HUES6 (cell line): ENCODE data around the gene OR4K1.
"Not testable (repeated sequence)": the region's sequence is repeated elsewhere in the genome, so short reads cannot be mapped to it uniquely, and the experiment has no call there.

ENCODE experiments used
- H3K27ac ChIP-seq: 2 replicates; pipeline ENCODE4 v1.7.0; 2013; ENCODE audit warnings: low read depth, mild to moderate bottlenecking, low read length, inconsistent platforms
- H3K27me3 ChIP-seq: 2 replicates; pipeline ENCODE4 v1.6.1; 2013; ENCODE audit warnings: low read length; ENCODE audit not compliant: control insufficient read depth, insufficient read depth
- H3K36me3 ChIP-seq: 2 replicates; pipeline ENCODE4 v1.6.1; 2013; ENCODE audit warnings: low read length; ENCODE audit not compliant: control insufficient read depth, insufficient read depth
- H3K4me1 ChIP-seq: 2 replicates; pipeline ENCODE4 v1.6.1; 2013; ENCODE audit warnings: low read length; ENCODE audit not compliant: control insufficient read depth, insufficient read depth
- H3K4me3 ChIP-seq: 2 replicates; pipeline ENCODE4 v1.5.1; 2013; ENCODE audit warnings: low read depth, low read length
- H3K9ac ChIP-seq: one replicate; pipeline ENCODE4 v1.6.1; 2013; ENCODE audit warnings: mild to moderate bottlenecking, low read length
- H3K9me3 ChIP-seq: 2 replicates; pipeline ENCODE4 v1.6.1; 2013; ENCODE audit warnings: low read depth, low read length; ENCODE audit not compliant: control insufficient read depth, insufficient read depth

OR4K1 gene

DNA sequence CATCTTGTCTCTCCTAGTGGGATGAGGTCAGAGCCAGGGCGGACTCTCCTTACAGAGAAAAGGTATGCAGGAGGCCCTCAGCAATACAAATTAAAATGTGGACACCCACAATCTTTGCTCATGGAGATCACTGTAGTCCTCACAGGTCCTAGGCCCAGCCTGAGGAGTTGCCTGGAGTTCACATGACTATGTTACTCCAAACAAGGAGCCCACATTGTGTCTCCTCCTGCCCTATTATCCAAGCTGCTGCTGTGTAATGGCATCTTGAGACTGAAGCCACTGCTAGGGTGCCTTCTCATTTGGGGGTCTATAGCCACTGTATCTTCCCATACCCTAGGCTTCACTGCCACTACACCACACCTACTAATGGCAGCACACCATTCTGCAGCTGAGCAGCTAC is 11.0 kb downstream of the OR4K1 start:
- Histone ChIP-seq H3K27ac (no peak overlapping the region), H3K4me3 (no peak overlapping the region)

DNA sequence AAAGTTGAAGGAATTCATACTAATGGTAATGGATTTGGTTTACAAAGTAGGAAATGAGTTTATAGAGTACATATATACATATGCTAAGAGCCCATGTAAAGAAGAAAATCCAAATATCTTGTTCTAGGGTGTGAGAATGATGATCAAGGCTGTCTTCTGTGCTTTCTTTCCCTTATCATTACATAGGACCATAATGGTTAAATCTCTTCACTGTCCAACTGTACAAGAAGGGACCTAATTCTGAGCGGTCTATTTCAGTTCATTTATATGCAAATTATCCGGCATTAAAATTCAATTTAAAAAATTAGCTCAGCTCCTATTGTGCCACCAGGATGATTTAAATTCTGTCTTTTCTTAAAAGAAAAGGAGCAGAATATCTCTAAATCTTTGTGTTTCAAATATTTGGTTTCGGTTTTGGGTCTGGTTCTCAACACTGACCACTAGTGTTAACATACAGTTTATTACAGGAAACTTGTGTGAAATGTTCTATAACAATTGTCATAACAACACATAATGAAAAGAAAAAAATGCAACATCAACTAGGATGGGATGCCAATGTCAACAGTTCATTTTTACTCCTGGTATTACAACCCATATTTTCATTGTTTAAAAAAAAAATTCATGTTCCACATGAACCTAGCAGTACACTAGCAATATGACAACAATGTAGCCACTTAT is 16.8 kb downstream of the OR4K1 start:
- no peak overlapping the region for H3K9ac ChIP-seq
- H3K4me3 ChIP-seq = no peak overlapping the region
- H3K27me3 ChIP-seq = no peaks in the 10 kb centered on the region
- H3K4me1 ChIP-seq = no peaks in the 10 kb centered on the region
- no peak overlapping the region for H3K27ac ChIP-seq
- no peaks in the 10 kb centered on the region for H3K36me3 ChIP-seq
- H3K9me3 ChIP-seq = peaks cover 27% of the 10 kb centered on the region; the same call in 1 of the 2 replicates

More for the DNA sequence above, 11.0 kb downstream of the OR4K1 start:
- Histone ChIP-seq H3K27me3 (no peaks in the 10 kb centered on the region), H3K4me1 (no peaks in the 10 kb centered on the region), H3K9ac (no peak overlapping the region), H3K36me3 (no peaks in the 10 kb centered on the region), H3K9me3 (peaks cover 23% of the 10 kb centered on the region; the same call in 1 of the 2 replicates)

DNA sequence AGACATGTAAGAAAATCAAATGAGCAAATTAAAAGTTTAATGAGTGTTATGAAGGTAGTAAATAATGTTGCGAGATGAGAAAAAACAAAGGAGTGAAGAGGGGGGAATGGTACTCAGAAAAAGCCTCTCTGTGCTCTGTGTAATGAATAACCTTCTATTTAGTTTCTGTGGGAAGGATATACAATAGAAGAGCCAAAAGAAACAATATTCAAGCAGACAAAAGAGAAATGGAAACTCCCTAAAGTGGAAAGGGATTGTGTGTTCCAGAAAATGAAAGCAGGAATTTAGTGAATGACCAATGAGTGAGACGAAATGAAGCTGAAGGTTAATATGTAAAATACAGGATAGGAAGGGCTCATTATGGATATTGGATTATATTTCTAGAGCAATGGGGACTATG is 18.5 kb downstream of the OR4K1 start:
- Histone ChIP-seq H3K27me3 (no peaks in the 10 kb centered on the region), H3K36me3 (no peaks in the 10 kb centered on the region), H3K4me3 (no peak overlapping the region), H3K4me1 (no peaks in the 10 kb centered on the region), H3K9me3 (peaks cover 27% of the 10 kb centered on the region; the same call in 1 of the 2 replicates), H3K27ac (no peak overlapping the region), H3K9ac (no peak overlapping the region)

DNA sequence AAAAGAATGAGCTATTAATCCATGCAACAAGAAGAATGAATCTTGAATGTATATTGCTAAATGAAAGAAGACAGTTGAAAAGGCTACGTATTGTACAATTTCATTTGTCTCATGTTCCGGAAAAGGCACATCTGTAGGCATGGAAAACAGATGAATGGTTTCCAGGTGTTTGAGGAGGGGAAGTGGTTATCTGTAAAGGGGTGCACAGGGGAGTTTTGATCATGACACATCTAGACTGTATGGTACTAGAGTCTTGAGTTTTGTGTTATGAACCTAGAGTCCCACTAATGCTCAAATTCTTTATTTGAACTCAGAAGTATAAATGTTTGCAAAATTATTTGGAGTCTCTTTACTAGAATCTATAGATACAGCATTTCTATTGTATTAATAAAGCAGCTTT is 39.0 kb downstream of the OR4K1 start:
- H3K9me3 ChIP-seq = not testable (repeated sequence)

DNA sequence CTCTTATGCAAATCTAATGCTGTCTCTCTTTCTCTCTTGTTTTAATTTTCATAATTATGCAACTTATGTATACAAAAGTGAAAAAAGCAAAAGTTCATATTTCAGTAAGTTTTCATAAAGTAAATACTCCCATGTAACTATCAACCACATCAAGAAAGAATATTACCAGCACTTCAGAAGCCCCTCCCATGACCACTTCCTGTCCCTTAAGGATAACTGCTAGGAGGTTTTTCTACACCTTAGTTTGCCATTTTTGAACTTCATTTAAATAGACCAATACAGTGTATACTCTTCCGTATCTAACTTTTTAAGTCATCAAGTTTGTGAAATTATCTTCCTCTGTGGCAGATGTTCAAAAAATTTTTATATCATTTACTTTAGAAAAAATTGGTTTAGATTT is 44.1 kb downstream of the OR4K1 start:
- Histone ChIP-seq H3K27ac (no peak overlapping the region), H3K27me3 (no peaks in the 10 kb centered on the region), H3K4me1 (no peaks in the 10 kb centered on the region), H3K9ac (no peak overlapping the region), H3K9me3 (peaks cover 20% of the 10 kb centered on the region; the same call in 1 of the 2 replicates), H3K4me3 (no peak overlapping the region), H3K36me3 (no peaks in the 10 kb centered on the region)

More for the DNA sequence above, 39.0 kb downstream of the OR4K1 start:
- not testable (repeated sequence) for H3K4me1 ChIP-seq, H3K27me3 ChIP-seq, H3K4me3 ChIP-seq, H3K9ac ChIP-seq, H3K36me3 ChIP-seq, H3K27ac ChIP-seq

DNA sequence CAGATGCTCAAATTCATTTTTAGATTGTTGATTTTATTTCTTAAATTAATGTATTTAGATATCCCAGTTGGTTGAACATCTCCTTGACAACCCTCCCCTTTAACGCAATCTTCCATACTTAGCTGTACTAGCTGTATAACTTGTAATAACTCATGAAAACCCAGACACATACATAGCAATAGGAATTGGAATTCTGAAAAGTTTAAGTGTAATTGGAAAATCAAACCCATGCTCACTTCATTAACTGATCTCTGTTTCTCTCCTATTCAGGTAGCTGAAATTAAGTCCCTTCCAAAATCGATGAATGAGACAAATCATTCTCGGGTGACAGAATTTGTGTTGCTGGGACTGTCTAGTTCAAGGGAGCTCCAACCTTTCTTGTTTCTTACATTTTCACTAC is 44.6 kb downstream of the OR4K1 start, which contains the start of gene OR4K15:
TSS of gene OR4K15 (plus strand) at position 301 of the 400 bp plus-strand sequence. CDS start at position 301, 0 bp downstream.
- peaks cover 20% of the 10 kb centered on the region; the same call in 1 of the 2 replicates for H3K9me3 ChIP-seq
- no peak within 1 kb of the TSS for H3K27ac ChIP-seq
- no peak within 1 kb of the TSS for H3K9ac ChIP-seq
- H3K36me3 ChIP-seq = no peaks in the 10 kb centered on the region
- H3K4me1 ChIP-seq = no peaks in the 10 kb centered on the region
- H3K27me3 ChIP-seq = no peaks in the 10 kb centered on the region
- no peak within 1 kb of the TSS for H3K4me3 ChIP-seq
